HG03175 (cell line): ENCODE data around the gene EGLN3.
"Not testable (repeated sequence)": the region's sequence is repeated elsewhere in the genome, so short reads cannot be mapped to it uniquely, and the experiment has no call there.

Source experiments
- ATAC-seq: cut with Tn5 transposase; IDR thresholded peaks from one replicate; pipeline ENCODE4 v1.9.1; 2021; ENCODE audit warnings: mild to moderate bottlenecking, moderate library complexity; ENCODE audit not compliant: unreplicated experiment

EGLN3 gene

GRCh38 chr14:33938131-33938949 lies 12.5 kb downstream of the EGLN3 start:
- no peak for ATAC-seq

GRCh38 chr14:33936391-33936790 lies 14.5 kb downstream of the EGLN3 start:
- ATAC-seq, result no peak

- ATAC-seq, result no peak
These were observed 15.9 kb downstream of the EGLN3 start for GRCh38 chr14:33934938-33935337.

DNA sequence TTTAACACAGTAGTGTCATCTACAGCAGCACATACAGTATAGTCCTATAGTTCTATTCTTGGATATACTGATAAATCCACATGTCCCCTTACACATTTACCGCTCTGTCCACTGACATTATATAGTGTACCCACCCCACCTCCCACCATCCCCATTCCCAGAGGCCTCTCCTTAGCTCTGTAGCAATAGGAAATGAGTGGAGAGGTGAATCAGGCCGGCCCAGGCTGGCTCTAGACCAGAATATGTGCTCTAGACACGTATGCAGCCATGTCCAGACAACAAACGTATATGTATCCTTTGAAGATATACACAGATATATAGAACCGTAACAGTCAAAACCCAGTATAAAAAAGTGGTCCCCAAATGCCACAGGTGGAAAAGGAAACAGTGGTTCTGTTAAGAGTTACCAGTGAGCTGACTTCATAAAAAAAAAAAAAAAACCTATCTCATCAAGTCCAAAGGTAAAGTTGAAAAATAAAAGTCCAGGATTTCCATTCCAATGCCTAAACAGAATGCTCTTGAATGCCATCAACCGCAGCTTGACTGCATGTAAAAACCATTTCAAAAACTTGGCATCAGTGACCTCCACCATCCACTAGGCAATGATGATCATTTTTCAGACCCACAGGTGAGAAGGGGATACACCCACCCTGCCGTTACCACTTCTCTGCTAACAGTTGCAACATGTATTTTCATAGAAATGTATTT lies 16.7 kb downstream of the EGLN3 start:
- no peak for ATAC-seq

DNA sequence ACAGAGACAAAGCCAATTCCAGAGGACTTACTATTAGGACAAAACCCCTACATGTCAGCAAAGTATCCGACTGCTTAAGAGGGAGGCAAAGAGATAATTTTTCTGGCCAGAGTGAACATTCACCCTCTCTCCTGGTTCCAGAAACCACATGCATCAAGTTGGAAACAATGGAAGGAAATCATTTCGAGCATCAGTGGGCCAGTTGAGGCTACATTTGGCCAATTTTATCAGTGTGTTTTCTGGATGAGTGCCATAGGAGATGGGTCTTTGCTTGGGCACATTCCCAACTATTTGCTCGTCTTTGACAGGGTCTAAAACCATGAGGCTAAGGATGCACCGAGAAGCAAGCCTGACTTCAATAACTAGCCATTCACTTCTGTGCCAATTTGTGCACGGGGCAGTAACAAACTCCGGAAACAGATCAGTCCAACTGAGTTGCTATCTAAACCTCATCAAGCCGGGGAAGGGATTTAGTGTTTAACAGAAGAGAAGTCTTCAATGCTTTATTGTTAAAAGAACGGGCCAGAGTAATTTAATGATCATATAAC lies 17.4 kb downstream of the EGLN3 start:
- no peak for ATAC-seq

DNA sequence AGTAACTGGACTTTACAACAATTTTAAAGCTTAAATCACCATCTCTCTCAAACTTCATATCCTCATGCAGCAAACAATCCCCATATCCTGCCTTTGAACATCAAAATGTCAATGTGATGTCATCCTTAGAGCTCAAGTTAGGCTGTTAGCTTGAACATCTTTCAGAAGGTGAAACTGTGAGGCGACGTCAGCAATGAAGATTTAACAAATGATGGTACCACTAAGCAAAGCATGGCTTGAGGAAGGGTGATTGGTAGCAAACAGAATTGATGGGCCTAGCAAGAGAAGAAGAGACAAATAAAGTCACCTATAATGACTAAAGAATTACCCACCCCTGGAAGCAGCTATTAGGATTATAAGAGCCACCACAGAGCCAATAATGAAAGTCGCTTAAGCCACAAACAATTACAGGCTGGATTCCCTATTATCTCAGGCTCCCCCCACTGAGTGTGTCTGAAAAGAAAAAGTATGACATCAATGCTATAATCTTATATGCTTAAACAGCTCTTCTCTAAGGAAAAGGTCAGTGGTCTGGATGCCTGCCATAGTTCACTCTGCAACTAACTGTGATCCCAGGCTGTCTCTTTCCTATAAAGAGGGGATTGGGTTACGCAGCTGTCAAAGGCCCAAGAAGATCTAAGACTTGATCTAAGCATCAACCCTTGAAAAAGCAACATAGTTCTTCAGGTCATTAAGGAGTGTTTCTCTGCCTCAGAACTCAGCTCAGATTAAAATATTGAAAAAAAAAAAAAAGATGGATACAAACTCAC lies 18.1 kb downstream of the EGLN3 start:
- ATAC-seq, result no peak

GRCh38 chr14:33932033-33932432 lies 18.8 kb downstream of the EGLN3 start:
- no peak for ATAC-seq

DNA sequence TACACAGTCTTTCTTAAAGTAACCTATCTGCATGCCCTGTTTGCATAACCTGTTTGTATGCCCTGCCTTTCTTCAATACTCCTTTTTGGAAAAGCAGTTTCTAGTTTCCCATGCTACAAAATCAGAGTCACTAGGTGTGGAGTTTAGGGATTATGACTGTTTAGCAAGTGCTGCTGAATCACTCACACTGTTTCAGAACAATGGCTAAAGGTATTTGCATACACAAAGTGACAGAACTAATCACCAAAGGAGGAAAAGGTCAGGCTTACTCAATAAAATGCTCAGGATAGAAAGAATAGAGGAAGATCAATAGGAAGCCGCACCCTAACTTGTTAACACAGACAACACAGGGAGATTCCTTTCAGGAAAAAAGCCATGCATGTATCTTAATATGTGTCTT lies 19.4 kb downstream of the EGLN3 start:
- no peak for ATAC-seq

DNA sequence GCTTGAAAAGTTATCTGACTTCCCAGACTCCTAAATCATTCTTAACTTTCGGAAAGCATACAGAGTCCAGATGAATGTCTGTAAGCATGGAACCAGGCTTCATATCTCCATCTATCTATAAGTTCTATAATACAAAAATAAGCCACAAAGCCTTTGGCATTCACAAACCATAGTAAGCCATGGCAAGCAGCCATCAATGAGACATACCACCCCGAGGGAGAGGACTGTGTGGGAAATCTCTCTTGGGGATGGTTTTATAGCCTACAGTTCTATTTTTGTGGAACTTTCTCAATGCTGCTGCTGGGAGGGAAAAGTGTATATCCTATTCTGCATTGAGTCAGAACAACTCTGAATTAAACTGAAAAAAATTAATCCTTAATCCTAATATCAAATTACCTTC lies 20.4 kb downstream of the EGLN3 start:
- ATAC-seq, result no peak

DNA sequence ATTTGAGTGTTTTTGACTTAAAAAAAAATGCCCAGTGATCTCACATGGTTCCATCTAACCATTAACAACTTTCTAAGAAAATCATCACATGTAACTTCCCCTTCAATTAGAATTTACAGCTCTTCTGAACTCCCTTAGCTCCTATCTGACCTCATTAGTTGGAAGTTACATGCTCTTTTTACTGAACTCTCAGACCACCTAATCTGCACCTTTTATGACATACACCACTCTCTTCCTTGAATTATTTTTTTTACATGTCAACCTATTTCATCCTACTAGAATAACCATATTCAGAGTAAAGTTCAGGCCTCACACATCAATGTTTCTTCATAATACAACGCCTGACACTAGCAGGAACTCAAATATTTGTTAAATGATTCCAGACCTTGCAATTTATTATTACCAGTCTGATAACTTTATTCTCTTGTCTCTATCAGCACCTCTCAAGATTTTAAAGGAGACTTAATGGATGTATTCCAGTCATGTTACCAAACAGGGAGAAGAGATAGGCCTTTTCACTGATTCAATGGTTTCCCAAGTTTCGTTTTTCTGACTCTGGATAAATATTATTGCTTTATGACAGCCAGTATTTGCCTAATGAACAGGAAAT lies 21.0 kb downstream of the EGLN3 start:
- no peak for ATAC-seq

DNA sequence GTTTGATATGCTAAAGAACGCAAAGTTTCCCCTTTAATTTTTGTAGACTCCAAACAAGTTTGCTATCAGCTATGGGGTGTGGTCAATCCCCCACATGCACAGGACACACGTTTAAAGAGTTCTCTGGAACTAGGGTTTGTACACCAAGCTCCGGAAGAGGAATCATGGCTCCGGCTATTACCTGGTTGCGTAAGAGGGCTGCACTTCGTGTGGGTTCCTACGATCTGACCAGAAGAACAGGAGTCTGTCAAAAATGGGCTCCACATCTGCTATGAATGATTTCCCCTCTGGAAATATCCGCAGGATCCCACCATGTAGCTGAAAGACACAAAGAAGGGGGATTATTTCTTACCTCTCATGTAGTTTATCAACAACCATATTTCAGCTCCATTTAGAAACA lies 22.0 kb downstream of the EGLN3 start:
- no peak for ATAC-seq

DNA sequence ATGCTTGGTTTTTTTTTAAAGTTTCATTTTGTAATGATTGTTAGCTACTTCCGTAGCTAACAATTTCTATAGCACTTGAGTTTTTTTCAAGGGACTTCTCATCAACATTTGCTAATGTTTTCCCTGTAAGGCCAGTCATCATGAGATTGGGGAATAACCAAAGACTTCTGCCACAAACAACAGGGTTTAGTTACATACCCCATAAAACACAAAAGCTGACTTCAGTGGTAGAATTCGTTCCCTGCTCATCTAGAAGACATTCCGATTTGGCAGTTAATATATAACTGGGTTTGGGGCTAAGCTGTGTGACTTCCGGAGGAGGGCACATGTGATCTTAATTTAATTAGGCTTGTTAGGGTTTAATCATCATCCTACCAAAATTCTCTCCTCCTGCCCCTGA lies 22.9 kb downstream of the EGLN3 start:
- ATAC-seq, result no peak

DNA sequence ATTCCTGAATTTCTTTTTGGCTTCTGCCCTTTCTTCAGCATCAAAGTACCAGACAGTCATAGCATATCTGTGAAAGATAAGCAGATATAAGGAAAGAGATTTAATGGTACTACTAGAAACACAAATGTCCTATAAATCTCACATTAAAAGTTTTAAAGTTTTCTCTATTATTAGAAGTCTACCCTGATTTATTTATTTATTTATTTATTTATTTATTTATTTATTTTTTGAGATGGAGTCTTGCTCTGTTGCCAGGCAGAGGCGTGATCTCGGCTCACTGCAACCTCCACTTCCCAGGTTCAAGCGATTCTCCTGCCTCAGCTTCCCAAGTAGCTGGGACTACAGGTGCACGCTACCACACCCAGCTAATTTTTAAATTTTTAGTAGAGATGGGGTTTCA lies 23.9 kb downstream of the EGLN3 start:
- not testable (repeated sequence) for ATAC-seq

DNA sequence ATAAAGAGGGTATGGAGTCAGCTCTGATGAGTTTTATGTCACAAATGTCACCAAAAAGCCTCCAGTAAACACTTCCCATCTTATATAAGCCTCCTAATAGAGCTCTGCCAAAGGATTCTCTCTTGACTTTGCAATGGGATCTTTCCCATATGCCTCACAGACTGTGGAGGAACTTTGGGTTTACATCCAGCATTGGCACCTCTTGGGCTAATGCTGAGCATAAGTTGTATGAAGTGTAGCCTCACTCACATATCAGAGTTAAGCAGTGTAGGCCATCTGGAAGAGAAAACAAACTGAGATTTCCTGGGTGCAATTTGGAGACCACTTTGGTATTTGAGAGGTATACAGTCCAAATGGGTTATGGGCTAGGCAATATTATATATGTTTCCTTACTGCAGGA lies 24.9 kb downstream of the EGLN3 start:
- ATAC-seq, result no peak

GRCh38 chr14:33925235-33925634 lies 25.6 kb downstream of the EGLN3 start:
- ATAC-seq, result no peak

DNA sequence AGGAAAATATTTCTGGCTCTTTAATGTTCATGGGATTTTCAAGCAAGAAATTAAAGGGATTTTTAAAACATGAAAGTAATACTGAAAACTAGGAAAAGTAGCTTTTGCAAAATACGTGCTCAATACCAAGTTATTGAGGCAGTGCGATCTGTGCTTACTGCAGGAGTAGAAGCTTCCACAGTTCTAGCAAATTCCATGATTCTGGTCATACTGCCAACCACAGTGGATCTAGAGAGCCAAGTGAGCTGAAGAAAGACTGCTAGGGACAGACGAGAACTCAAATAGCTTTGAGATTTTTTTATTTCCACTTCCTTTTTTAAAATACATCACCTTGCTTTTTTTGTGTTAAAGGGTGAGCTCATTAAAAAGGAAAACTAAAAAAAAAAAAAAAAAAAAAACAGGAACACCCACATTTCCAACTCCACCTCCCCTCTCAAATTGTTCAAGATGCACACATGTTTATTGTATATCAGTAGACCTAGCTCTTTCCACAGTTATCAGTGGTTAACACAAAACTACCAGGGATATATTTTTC lies 26.2 kb downstream of the EGLN3 start:
- no peak for ATAC-seq

DNA sequence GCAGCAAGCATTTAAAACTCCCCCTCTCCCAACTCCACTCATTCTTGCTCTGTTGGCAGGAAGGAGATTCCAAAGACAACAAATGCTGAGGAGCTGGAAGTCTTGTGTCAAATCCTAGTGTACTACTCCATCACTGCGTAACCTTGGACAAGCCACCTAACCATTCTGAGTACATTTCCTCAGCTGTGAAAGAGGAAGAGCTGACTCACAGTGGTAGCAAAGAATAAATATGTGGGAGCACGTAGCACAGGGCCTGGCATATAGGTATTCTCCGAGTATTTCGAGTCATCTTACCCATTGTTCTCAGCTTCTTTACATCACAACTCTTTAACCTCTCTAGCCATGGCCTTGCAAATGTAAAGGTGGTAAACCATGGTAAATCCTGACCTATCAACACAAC lies 28.7 kb downstream of the EGLN3 start:
- no peak for ATAC-seq

- no peak for ATAC-seq
These were observed 32.6 kb downstream of the EGLN3 start for GRCh38 chr14:33918256-33918655.

- ATAC-seq, result no peak
These were observed 33.2 kb downstream of the EGLN3 start for GRCh38 chr14:33917661-33918060.

DNA sequence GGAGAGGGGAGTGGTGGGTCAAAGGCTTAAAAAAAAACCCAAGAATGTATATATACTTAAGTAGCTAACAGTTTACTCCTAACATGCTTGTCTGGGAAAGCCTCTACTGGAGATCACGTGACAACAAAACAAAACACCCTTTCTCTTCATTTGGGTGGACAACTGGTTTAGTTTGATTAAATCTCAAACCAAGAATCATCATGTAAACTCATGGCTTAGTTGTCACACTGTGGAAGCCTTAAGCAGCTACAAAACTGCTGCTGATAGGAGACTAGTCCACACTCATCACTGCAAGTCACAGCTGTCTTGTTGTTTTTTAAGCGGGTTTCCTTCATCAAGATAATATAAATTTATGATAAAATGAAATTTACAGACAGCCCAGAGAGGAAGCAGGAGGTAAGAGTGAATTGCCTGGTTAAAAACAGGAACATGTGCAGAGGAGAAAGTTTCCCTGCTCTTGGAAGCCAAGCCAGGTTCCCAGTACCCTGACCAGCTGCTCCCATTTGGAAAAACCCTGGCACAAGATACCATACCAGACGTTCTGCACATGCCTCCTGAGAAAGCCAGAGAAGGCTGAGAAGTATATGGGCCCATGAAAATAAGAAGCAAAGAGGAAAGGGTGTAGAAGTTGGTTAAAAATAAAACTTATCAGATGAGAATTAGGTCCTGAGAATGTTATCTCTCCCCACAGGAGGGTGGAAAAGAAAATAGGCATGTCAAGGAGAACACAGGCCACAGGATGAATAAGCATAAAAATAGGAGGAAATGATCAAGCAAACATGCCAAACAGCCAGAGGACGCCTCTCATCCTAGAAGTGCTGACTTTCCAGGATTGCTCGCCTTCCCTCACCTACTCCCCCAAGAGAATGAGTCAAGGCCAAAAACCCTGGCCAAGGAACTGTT lies 34.0 kb downstream of the EGLN3 start:
- ATAC-seq, result no peak
